ENCODE results near the gene TAT.
"Not testable (repeated sequence)": the region's sequence is repeated elsewhere in the genome, so short reads cannot be mapped to it uniquely, and the experiment has no call there.

TAT gene

DNA sequence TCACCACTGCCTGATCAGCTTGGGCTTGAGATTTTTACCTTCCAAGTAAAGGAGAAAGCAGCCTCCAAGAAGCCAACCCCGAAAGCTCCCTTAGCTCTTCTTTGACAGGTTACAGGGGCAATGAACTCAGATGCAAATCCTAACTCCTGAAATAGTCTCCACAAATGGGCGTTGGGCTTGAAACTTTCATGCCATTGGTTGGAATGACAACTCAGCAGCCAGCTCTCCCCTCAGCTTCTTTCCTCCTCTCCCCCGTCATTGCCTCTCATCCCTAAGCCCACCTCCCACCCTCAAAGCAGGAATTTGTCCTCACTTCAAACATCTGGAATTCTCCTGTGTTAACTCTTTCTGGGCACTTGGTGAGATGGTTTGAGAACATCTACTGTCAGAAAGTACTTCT lies at the start of gene TAT:
Gene TAT, minus strand, starts transcription at position 122 of the 400 bp plus-strand sequence. CDS start 677 bp downstream, outside the sequence.
- Histone ChIP-seq H3K4me3 (ENCODE audit: low read depth in 1 of 2, low read length in 2 of 2) (no peak within 1 kb of the TSS), H3K27me3 (ENCODE audit: control insufficient read depth in 1 of 2, insufficient read depth in 2 of 2, low read length in 2 of 2) (no peaks in the 10 kb centered on the region)

DNA sequence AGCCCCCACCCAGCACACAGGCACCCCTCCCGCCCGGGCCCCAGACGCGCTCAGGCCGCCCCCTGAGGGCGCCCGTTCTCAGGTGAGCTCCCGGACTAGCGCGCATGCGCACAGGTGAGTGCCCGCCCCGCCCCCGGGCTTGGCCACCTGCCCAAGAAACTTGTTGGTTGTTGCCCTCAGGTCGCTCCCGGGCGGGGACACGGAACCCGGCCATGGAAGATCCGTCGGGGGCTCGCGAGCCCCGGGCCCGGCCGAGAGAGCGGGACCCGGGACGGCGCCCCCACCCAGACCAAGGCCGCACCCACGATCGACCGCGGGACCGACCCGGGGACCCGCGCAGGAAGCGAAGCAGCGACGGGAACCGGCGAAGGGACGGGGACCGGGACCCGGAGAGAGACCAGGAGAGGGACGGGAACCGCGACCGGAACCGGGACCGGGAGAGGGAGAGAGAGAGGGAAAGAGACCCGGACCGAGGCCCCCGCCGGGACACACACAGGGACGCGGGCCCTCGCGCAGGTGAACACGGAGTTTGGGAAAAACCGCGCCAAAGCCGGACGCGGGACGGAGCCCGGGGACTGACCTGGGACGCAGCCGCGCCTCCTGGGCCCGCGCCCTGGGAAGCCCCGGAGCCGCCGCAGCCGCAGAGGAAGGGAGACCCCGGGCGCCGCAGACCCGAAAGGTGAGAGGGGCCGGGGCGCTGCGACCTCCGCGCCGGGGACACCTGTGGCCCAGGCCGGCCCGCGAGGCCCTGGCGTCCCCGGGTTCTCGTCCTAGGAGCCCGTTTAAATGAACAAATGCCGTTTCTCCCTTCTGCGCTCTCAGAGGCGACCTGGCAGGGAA lies 49.3 kb upstream of the TAT start, which contains the start of gene MARVELD3:
Gene MARVELD3, plus strand, starts transcription at position 167 of the 840 bp plus-strand sequence. Its CDS starts 46 bp downstream, at position 213.
- Histone ChIP-seq H3K36me3 (ENCODE audit: insufficient read depth, low read length) (no peaks in the 10 kb centered on the region), H3K9me3 (ENCODE audit: low read length) (no peaks in the 10 kb centered on the region), H3K9ac (ENCODE audit: low read length) (no peak within 1 kb of the TSS), H3K4me3 (ENCODE audit: low read depth in 1 of 2, low read length in 2 of 2) (peak within 1 kb of the TSS in 1 of 2 donors; percentile 21), H3K27ac (ENCODE audit: low read depth, low read length) (no peak within 1 kb of the TSS), H3K27me3 (ENCODE audit: control insufficient read depth in 1 of 2, insufficient read depth in 2 of 2, low read length in 2 of 2) (peaks cover 11 to 29% of the 10 kb centered on the region in 2 donors), H3K4me1 (ENCODE audit: insufficient read depth, low read length) (no peaks in the 10 kb centered on the region)

More for the DNA sequence above, at the start of gene TAT:
- Histone ChIP-seq H3K9ac (ENCODE audit: low read length) (no peak within 1 kb of the TSS), H3K9me3 (ENCODE audit: low read length) (no peaks in the 10 kb centered on the region), H3K36me3 (ENCODE audit: insufficient read depth, low read length) (no peaks in the 10 kb centered on the region), H3K27ac (ENCODE audit: low read depth, low read length) (no peak within 1 kb of the TSS), H3K4me1 (ENCODE audit: insufficient read depth, low read length) (no peaks in the 10 kb centered on the region)

DNA sequence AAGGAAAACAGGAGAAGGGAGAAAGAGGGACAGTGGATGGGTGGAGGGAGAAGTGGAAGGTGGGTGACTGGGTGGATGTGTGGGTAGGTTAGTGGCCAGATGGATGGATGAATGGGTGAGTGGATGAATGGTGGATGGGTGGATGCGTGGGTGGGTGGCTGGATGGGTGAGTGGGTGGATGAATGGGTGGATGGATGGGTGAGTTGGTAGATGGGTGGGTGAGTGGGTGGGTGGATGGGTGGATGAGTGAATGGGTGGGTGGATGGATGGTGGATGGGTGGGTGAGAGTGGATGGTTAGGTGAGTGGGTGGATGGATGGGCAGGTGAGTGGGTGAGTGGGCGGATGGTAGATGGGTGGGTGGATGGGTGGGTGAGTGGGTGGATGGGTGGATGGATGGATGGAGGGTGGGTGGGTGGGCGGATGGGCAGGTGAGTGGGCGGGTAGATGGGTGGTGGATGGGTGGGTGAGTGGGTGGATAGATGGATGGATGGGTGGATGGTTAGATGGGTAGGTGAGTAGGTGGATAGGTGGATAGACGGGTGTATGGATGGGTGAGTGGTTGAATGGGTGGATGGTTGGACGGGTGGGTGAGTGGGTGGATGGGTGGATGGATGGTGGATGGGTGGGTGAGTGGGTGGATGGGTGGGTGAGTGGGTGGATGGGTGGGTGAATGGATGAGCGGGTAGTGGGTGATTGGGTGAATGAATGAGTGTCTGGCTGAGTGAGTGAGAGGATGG lies 48.4 kb upstream of the TAT start:
- Histone ChIP-seq H3K27ac (ENCODE audit: low read depth, low read length) (no peak overlapping the region), H3K4me1 (ENCODE audit: insufficient read depth, low read length) (no peaks in the 10 kb centered on the region), H3K4me3 (ENCODE audit: low read depth in 1 of 2, low read length in 2 of 2) (no peak overlapping the region), H3K9me3 (ENCODE audit: low read length) (no peaks in the 10 kb centered on the region), H3K36me3 (ENCODE audit: insufficient read depth, low read length) (no peaks in the 10 kb centered on the region), H3K9ac (ENCODE audit: low read length) (no peak overlapping the region), H3K27me3 (ENCODE audit: control insufficient read depth in 1 of 2, insufficient read depth in 2 of 2, low read length in 2 of 2) (peaks cover 11 to 29% of the 10 kb centered on the region in 2 donors)

DNA sequence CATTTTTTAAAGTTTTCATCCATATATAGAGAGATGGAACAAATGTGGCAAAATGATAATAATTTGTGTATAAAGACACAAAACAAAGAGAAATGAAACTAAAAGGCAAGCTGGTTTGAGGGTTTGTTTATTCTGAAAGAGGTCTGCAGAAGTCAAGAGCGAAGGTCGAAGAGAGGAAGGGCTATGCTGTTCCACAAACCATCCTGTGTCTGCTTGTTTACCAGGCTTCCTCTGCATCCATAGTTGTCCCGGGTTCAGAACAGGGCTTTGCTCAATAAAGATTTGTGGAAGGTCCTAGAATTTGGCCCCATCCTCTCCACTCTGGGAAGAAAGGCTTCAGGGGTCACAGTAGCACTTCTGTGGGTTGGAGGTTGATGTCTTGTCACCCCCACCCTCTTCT lies 46.7 kb upstream of the TAT start:
- Histone ChIP-seq H3K36me3 (ENCODE audit: insufficient read depth, low read length) (no peaks in the 10 kb centered on the region), H3K4me1 (ENCODE audit: insufficient read depth, low read length) (no peaks in the 10 kb centered on the region), H3K4me3 (ENCODE audit: low read depth in 1 of 2, low read length in 2 of 2) (no peak overlapping the region), H3K27me3 (ENCODE audit: control insufficient read depth in 1 of 2, insufficient read depth in 2 of 2, low read length in 2 of 2) (peaks cover 11 to 29% of the 10 kb centered on the region in 2 donors), H3K27ac (ENCODE audit: low read depth, low read length) (no peak overlapping the region), H3K9me3 (ENCODE audit: low read length) (no peaks in the 10 kb centered on the region), H3K9ac (ENCODE audit: low read length) (no peak overlapping the region)

DNA sequence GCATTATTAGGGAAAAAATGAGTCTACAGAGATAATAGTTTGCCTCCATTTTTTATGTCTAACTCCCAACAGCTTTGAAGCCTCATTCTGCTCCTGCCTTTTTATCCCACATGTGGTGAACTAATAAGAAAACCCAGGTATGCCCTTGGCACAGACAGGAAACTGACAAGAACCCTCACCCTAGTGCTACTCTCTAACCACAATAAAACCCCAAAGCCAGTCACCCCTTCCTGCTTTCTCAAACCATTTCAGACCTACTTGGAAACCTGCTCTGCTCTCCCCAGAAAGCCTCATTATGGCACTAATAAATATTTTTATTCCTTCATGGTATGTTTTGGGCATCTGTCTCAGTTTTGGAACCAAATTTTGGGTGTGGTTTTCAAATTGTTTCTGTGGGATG lies 45.2 kb upstream of the TAT start:
- H3K36me3 ChIP-seq (ENCODE audit: insufficient read depth, low read length): no peaks in the 10 kb centered on the region
- H3K9ac ChIP-seq (ENCODE audit: low read length): no peak overlapping the region
- no peaks in the 10 kb centered on the region for H3K9me3 ChIP-seq (ENCODE audit: low read length)
- H3K4me1 ChIP-seq (ENCODE audit: insufficient read depth, low read length): no peaks in the 10 kb centered on the region
- no peak overlapping the region for H3K4me3 ChIP-seq (ENCODE audit: low read depth in 1 of 2, low read length in 2 of 2)
- no peak overlapping the region for H3K27ac ChIP-seq (ENCODE audit: low read depth, low read length)
- peaks cover 11 to 27% of the 10 kb centered on the region in 2 donors for H3K27me3 ChIP-seq (ENCODE audit: control insufficient read depth in 1 of 2, insufficient read depth in 2 of 2, low read length in 2 of 2)

DNA sequence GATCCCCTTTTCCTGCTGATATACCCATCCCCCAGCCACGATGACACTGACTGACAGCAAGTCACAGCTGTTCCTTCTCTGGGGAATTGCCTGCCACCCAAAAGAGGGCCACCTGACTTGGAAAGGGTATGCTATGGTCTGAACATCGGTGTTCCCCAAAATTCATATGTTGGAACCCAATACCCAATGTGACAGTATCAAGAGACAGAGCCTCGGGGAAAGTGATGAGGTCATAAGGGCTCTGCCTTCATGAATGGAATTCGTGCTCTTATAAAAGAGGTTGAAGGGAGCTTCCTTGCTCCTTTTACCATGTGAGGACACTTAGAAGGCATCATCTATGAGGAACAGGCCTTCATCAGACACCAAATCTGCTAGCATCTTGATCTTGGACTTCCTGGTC lies 41.5 kb upstream of the TAT start:
- Histone ChIP-seq H3K9me3 (ENCODE audit: low read length) (no peaks in the 10 kb centered on the region), H3K27me3 (ENCODE audit: control insufficient read depth in 1 of 2, insufficient read depth in 2 of 2, low read length in 2 of 2) (no peaks in the 10 kb centered on the region), H3K27ac (ENCODE audit: low read depth, low read length) (no peak overlapping the region), H3K4me1 (ENCODE audit: insufficient read depth, low read length) (no peaks in the 10 kb centered on the region), H3K4me3 (ENCODE audit: low read depth in 1 of 2, low read length in 2 of 2) (no peak overlapping the region), H3K36me3 (ENCODE audit: insufficient read depth, low read length) (no peaks in the 10 kb centered on the region), H3K9ac (ENCODE audit: low read length) (no peak overlapping the region)

DNA sequence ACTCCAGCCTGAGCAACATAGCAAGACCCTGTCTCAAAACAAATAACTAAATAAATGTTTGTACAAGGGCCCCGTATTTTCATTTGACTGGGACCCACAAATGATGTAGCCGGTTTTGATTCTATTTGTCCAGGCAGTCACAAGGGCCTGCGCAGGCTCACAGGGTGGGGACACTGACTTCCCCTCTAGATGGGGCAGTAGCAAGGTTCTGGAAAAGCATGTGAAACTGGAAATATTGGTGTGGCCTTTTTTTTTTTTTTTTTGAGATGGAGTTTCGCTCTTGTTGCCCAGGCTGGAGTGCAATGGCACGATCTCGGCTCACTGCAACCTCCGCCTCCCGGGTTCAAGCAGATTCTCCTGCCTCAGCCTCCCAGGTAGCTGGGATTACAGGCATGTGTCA lies 38.1 kb upstream of the TAT start:
- not testable (repeated sequence) for H3K27ac ChIP-seq (ENCODE audit: low read depth, low read length); H3K27me3 ChIP-seq (ENCODE audit: control insufficient read depth in 1 of 2, insufficient read depth in 2 of 2, low read length in 2 of 2); H3K36me3 ChIP-seq (ENCODE audit: insufficient read depth, low read length); H3K9ac ChIP-seq (ENCODE audit: low read length); H3K4me3 ChIP-seq (ENCODE audit: low read depth in 1 of 2, low read length in 2 of 2); H3K4me1 ChIP-seq (ENCODE audit: insufficient read depth, low read length); H3K9me3 ChIP-seq (ENCODE audit: low read length)

DNA sequence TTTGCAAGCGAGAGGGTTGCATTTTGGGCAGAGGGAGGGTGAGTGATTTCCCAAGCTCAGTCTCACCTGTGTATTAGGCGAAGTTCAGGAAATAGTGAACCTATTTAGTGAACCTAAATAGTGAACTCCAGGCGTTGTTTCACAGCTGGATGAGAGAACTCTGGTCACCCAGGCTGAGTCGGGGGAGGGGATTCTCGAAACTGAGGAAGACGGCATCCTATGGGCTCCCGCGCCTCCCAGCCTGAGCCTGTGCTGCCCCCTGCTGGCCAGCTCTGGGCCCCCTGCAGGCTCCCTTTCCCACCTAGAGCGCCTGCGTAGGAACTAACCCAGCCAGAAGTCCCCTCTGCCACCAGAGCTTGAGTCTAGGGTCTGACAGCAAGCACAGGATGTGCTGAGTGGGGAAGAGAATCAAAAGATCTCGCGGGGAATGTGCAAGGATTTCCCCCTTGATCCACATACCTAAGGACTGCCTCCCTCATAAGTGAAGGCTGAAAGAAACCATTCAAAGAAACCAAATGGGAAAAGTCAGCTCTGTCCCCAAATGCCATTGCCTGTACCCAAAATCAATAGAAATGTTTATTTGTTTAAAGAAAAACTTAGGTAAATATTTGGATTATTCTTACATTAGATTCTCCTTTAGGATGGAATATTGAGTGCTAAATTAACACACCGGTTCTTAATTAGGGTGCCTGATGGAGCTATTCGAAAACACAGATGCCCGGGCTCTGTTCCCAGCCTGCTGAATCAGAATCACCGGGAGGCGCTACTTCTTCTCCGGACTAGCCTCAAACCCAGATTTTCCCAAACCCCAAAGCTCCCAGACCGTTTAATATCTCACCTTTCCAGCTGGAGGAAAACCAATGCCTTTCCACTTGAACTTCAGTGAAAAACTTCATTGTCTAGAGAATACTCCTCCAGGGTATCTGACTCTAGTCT lies 34.3 kb upstream of the TAT start:
- Histone ChIP-seq H3K4me3 (ENCODE audit: low read depth in 1 of 2, low read length in 2 of 2) (no peak overlapping the region), H3K27ac (ENCODE audit: low read depth, low read length) (no peak overlapping the region), H3K27me3 (ENCODE audit: control insufficient read depth in 1 of 2, insufficient read depth in 2 of 2, low read length in 2 of 2) (peaks cover 0 to 8% of the 10 kb centered on the region in 2 donors), H3K9ac (ENCODE audit: low read length) (no peak overlapping the region), H3K36me3 (ENCODE audit: insufficient read depth, low read length) (no peaks in the 10 kb centered on the region), H3K9me3 (ENCODE audit: low read length) (no peaks in the 10 kb centered on the region), H3K4me1 (ENCODE audit: insufficient read depth, low read length) (no peaks in the 10 kb centered on the region)

DNA sequence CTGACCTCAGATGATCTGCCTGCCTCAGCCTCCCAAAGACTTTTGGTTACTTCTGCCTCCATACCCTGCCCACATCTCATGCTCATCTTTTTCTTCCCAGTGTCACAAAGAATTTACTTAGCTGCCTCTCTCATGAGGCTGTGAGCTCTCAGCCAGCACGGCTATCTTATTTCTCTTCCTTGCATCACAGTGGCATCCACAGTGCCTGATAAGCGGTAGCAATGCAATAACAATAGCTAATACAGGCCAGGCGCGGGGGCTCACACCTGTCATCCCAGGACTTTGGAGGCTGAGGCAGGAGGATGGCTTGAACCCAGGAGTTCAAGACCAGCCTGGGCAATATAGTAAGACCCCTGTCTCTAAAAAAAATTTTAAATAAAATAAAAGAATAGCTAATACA lies 33.6 kb upstream of the TAT start:
- no peaks in the 10 kb centered on the region for H3K4me1 ChIP-seq (ENCODE audit: insufficient read depth, low read length)
- no peak overlapping the region for H3K27ac ChIP-seq (ENCODE audit: low read depth, low read length)
- no peaks in the 10 kb centered on the region for H3K36me3 ChIP-seq (ENCODE audit: insufficient read depth, low read length)
- H3K27me3 ChIP-seq (ENCODE audit: control insufficient read depth in 1 of 2, insufficient read depth in 2 of 2, low read length in 2 of 2): peaks cover 0 to 8% of the 10 kb centered on the region in 2 donors
- H3K9ac ChIP-seq (ENCODE audit: low read length): no peak overlapping the region
- H3K9me3 ChIP-seq (ENCODE audit: low read length): no peaks in the 10 kb centered on the region
- no peak overlapping the region for H3K4me3 ChIP-seq (ENCODE audit: low read depth in 1 of 2, low read length in 2 of 2)

DNA sequence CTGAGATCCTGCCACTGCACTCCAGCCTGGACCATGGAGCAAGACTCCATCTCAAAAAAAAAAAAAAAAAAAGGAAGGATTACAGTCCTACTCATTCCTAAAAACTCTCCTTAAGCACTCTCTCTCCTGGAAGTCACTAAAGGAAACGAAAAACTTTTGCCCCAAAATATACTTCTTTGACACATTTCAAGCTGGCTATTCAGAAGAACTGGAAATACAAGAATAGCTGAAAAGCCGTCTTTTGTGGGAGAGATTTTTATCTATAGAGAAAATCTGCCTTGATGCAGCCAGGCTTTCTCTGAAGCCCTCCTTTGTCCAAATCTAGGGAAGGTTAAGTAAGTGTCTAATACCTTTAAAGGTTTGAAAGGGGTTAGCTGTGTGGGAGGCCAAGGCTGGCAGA lies 32.2 kb upstream of the TAT start:
- no peaks in the 10 kb centered on the region for H3K4me1 ChIP-seq (ENCODE audit: insufficient read depth, low read length)
- no peaks in the 10 kb centered on the region for H3K9me3 ChIP-seq (ENCODE audit: low read length)
- no peak overlapping the region for H3K9ac ChIP-seq (ENCODE audit: low read length)
- H3K27me3 ChIP-seq (ENCODE audit: control insufficient read depth in 1 of 2, insufficient read depth in 2 of 2, low read length in 2 of 2): peaks cover 0 to 8% of the 10 kb centered on the region in 2 donors
- H3K4me3 ChIP-seq (ENCODE audit: low read depth in 1 of 2, low read length in 2 of 2): no peak overlapping the region
- H3K27ac ChIP-seq (ENCODE audit: low read depth, low read length): no peak overlapping the region
- no peaks in the 10 kb centered on the region for H3K36me3 ChIP-seq (ENCODE audit: insufficient read depth, low read length)

DNA sequence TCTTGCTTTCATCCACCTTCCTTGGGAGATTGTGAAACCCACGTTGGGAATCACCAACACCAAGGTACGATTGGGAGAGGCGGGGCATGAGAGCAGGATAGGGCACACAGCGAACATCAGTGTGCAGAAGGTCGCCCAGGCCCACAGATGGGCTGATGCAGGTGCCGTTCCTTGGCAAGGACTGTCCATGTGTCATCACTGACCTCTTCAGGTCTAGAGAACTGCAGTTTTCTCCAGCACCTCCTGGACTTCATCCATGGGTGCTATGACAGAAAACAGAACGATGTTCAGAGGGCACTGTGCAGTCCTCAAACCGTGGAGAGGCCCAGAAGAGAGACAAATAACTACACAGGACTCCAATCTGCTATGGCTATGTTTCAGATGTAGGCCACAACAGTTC lies 23.9 kb upstream of the TAT start:
- Histone ChIP-seq H3K27ac (ENCODE audit: low read depth, low read length) (no peak overlapping the region), H3K27me3 (ENCODE audit: control insufficient read depth in 1 of 2, insufficient read depth in 2 of 2, low read length in 2 of 2) (no peaks in the 10 kb centered on the region), H3K4me1 (ENCODE audit: insufficient read depth, low read length) (no peaks in the 10 kb centered on the region), H3K36me3 (ENCODE audit: insufficient read depth, low read length) (no peaks in the 10 kb centered on the region), H3K9ac (ENCODE audit: low read length) (no peak overlapping the region), H3K4me3 (ENCODE audit: low read depth in 1 of 2, low read length in 2 of 2) (no peak overlapping the region), H3K9me3 (ENCODE audit: low read length) (no peaks in the 10 kb centered on the region)

All from muscle layer of colon (tissue), 2 donors.